Gastroesophageal sphincter (tissue), 4 donors: ENCODE data around the gene VRK3. TPM values are rescaled to one million over a fixed set of nuclear protein-coding genes. Genes with fewer than 3 reads are reported as not detected.
A peak's percentile ranks its signal among the peaks of the same experiment; 100 is the strongest.

Source experiments
- ATAC-seq: fragments of 150-250 bp; one replicate; pipeline ENCODE4 v1.9.1; 2016; ENCODE audit warnings: mild to moderate bottlenecking, moderate library complexity
- H3K27ac ChIP-seq, 4 donors: fragments of 200-600 bp; sonication (generic) in 3 of 4; 1 replicate in 3 of 4; 2 replicates in 1 of 4; pipeline ENCODE4 v1.5.1; 2016 to 2019
- H3K27me3 ChIP-seq: fragments of 200-600 bp; sonication (generic); one replicate; pipeline ENCODE4 v1.5.1; 2019
- H3K36me3 ChIP-seq, 2 donors: fragments of 200-600 bp; sonication (generic); one replicate each; pipeline ENCODE4 v1.5.1; 2019; ENCODE audit warnings: control low read depth in 1 of 2
- H3K4me1 ChIP-seq, 3 donors: fragments of 200-600 bp; sonication (generic); 1 replicate in 2 of 3; 2 replicates in 1 of 3; pipeline ENCODE4 v1.5.1; 2016 to 2019; ENCODE audit warnings: control low read depth in 2 of 3
- H3K4me3 ChIP-seq, 2 donors: fragments of 200-600 bp; sonication (generic); one replicate each; pipeline ENCODE4 v1.5.1; 2019; ENCODE audit warnings: mild to moderate bottlenecking in 1 of 2, moderate library complexity in 1 of 2
- H3K9me3 ChIP-seq, 3 donors: fragments of 200-600 bp; sonication (generic); one replicate each; pipeline ENCODE4 v1.5.1; 2017 to 2019; ENCODE audit warnings: control low read depth in 2 of 3
- CTCF ChIP-seq, 4 experiments: fragments of 200-600 bp in 2 of 4; fragments of 450-650 bp in 2 of 4; sonication (generic) in 1 of 4; IDR thresholded peaks; one replicate each; pipeline ENCODE4 v1.5.1; 2017 to 2019; ENCODE audit warnings: antibody characterized with exemption in 4 of 4, mild to moderate bottlenecking in 2 of 4, moderate library complexity in 2 of 4
- EP300 ChIP-seq: sonication (generic); formaldehyde crosslinking; IDR thresholded peaks from one replicate; pipeline ENCODE4 v1.6.1; 2017; ENCODE audit warnings: antibody characterized with exemption, mild to moderate bottlenecking
- POLR2A ChIP-seq, 2 donors: fragments of 450-650 bp; IDR thresholded peaks; one replicate each; pipeline ENCODE4 v1.6.1; 2017; ENCODE audit warnings: antibody characterized with exemption in 2 of 2, mild to moderate bottlenecking in 2 of 2, moderate library complexity in 1 of 2
- POLR2AphosphoS5 ChIP-seq: sonication (generic); formaldehyde crosslinking; IDR thresholded peaks from one replicate; pipeline ENCODE4 v1.6.1; 2017; ENCODE audit warnings: antibody characterized with exemption
- WGBS, 2 donors: methylation state at CpG; one replicate each; pipeline ENCODE4 v1.1.5; 2018; ENCODE audit warnings: low coverage in 1 of 2; 5-methylcytosine and 5-hydroxymethylcytosine counted together
- total RNA-seq, 4 donors: library from RNA; depleted of rRNA; stranded (reverse); fragments of >200 nt; gene quantifications; one replicate each; pipeline ENCODE4 v1.1.0, GENCODE V29; 2016

VRK3 gene
- total RNA-seq, 4 donors from 2014 or later = 17.5 to 34.3 (median 26.0) TPM

GRCh38 chr19:49985871-49986270, 39.3 kb downstream of the VRK3 start:
- H3K4me3 ChIP-seq = no peak overlapping the region
- 29 to 69% methylated on average over 1 to 2 of the region's 3 CpGs for WGBS, 2 donors
- ATAC-seq = no peak
- H3K9me3 ChIP-seq = no peaks in the 10 kb centered on the region
- TF ChIP-seq EP300 (no peak), CTCF (IDR thresholded peaks at IDR 0.05) (no peak), POLR2AphosphoS5 (no peak)
- no peaks in the 10 kb centered on the region for H3K27me3 ChIP-seq
- peaks cover 0 to 98% of the 10 kb centered on the region in 2 donors for H3K36me3 ChIP-seq
- no peak overlapping the region for H3K27ac ChIP-seq
- no peaks in the 10 kb centered on the region for H3K4me1 ChIP-seq

DNA sequence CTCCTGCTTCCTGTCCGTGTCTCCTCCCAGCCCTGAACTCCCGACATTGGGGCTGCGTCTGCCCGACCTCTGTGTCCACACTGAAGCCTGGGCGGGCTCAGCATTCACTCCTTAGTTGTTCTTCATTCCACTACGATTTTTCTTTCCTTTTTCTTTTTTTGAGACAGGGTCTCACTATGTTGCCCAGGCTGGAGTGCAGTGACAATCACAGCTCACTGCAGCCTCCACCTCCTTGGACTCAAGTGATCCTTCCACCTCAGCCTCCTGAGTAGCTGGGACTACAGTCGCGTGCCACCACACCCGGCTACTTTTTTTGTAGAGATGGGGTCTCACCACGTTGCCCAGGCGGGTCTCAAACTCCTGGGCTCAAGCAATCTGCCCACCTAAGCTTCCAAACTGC, 40.7 kb downstream of the VRK3 start:
- TF ChIP-seq POLR2AphosphoS5 = no peak
- TF ChIP-seq CTCF (IDR thresholded peaks at IDR 0.05) = no peak
- no peak for TF ChIP-seq POLR2A (IDR thresholded peaks at IDR 0.05)
- no peak for TF ChIP-seq EP300
- Histone ChIP-seq H3K4me3 (no peak overlapping the region), H3K9me3 (no peaks in the 10 kb centered on the region), H3K27ac (no peak overlapping the region), H3K4me1 (no peaks in the 10 kb centered on the region), H3K36me3 (peaks cover 0 to 98% of the 10 kb centered on the region in 2 donors), H3K27me3 (no peaks in the 10 kb centered on the region)
- no peak for ATAC-seq
- WGBS, 2 donors = 87 to 90% methylated on average over 8 to 10 of the region's 11 CpGs

DNA sequence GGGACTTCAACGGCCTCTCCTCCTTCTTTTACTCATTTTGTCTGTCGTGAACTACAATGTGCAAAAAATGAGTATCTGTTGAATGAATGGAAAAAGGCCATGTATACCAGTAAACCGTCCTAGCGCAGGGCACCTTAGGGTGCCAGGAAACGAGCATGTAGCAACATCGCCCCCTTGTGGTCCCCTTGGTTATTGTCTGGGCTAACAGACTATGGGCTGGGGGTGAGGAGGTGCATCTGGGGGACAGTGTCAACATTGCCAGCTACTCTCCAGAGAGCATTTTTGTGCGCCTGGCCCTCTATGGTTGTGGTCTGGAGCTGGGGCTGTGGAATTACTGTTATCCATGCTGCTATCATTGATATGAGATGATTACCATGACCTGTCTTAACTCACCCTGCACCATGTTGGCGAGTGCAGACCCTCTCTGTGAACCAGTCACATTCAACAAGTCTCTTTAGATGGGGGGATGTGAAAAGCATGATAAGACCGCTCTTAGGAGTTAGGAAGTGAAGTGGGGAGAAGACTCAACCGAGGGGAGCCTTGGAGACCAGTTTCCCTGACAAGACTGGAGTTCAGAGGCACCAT, 41.4 kb downstream of the VRK3 start:
- H3K27ac ChIP-seq = no peak overlapping the region
- 25 to 66% methylated on average over 4 of the region's 10 CpGs for whole genome bisulfite sequencing, 2 donors
- ATAC-seq = peak; percentile 54
- H3K36me3 ChIP-seq = peaks cover 0 to 98% of the 10 kb centered on the region in 2 donors
- no peaks in the 10 kb centered on the region for H3K9me3 ChIP-seq
- H3K27me3 ChIP-seq = no peaks in the 10 kb centered on the region
- H3K4me3 ChIP-seq = no peak overlapping the region
- TF ChIP-seq EP300 (no peak), CTCF (IDR thresholded peaks at IDR 0.05) (peak in 3 of 4 experiments; percentile 71 to 82 (median 76))
- no peaks in the 10 kb centered on the region for H3K4me1 ChIP-seq

DNA sequence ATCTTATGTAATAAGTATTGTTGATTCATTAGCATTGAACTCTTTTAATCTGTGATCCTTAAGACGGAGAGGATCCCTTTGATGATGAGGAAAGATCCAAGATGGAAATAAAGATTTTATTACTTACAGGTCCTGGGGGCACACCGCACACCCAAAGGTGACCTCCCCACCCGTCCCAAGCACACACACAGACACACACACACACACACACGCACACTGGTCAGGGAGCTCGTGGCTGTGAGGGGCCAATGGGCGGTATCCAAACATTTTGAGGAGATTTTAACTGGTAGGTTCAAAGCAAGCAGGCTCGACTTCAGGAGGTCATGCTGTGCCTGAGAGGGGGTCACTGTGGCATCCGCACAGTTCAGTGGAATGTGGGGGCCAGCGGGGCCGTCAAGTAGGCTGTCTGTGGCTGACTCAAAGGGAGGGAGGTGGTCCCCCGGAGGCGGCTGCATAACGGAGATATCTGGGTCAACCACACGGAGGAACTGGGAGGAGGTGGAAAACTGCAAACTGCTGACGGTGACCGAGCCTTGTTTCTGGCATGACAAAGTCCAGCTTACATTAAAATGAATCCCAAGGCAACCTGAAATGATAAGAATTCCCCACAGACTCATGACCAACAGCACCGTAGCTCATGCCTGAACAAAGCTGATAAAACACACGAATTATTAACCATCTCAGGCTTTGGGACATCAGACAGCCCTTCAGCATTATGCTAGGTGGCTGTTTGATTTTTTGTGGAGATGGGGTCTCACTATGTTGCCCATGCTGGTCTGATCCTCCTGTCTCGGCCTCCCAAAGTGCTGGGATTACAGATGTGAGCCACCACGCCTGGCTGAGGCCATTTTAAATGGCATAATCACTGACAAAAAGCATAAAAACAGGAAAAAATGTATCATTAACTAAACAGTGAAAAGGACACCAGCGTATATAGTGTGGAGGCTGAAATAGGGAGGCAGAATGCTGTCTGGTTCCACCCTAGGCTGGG, 43.3 kb downstream of the VRK3 start:
- Histone ChIP-seq H3K4me1 (no peaks in the 10 kb centered on the region), H3K9me3 (no peaks in the 10 kb centered on the region), H3K27me3 (no peaks in the 10 kb centered on the region), H3K36me3 (peaks cover 0 to 98% of the 10 kb centered on the region in 2 donors), H3K4me3 (no peak overlapping the region), H3K27ac (no peak overlapping the region)
- 69 to 88% methylated on average over 4 to 13 of the region's 21 CpGs for WGBS, 2 donors
- no peak for TF ChIP-seq POLR2AphosphoS5
- TF ChIP-seq EP300 = no peak
- no peak for TF ChIP-seq POLR2A (IDR thresholded peaks at IDR 0.05)
- no peak for TF ChIP-seq CTCF (IDR thresholded peaks at IDR 0.05)
- no peak for ATAC-seq
